GM23338 (cell line): ENCODE measurements around the gene KHDC1. TPM values are rescaled to one million over a fixed set of nuclear protein-coding genes. Genes with fewer than 3 reads are reported as not detected.

Experiments
- ATAC-seq: fragments of 200-7000 bp; cut with Tn5 transposase; 3 replicates; pipeline ENCODE4 v1.9.1; 2020
- DNase-seq: peaks from one replicate; pipeline ENCODE4 v3.0.0-alpha.2; 2015; ENCODE audit warnings: low spot score
- H2AFZ ChIP-seq: fragments of 200-600 bp; sonication (generic); 2 replicates; pipeline ENCODE4 v1.8.0; 2016; ENCODE audit warnings: antibody characterized with exemption, mild to moderate bottlenecking, moderate library complexity
- H3F3A ChIP-seq: fragments of 200-600 bp; sonication (generic); replicated peaks from 2 replicates; pipeline ENCODE4 v1.8.0; 2017; ENCODE audit warnings: antibody characterized with exemption, mixed run types, low read depth
- H3K27ac ChIP-seq: fragments of 200-600 bp; sonication (generic); 2 replicates; pipeline ENCODE4 v1.6.1; 2016; ENCODE audit warnings: low read depth
- H3K27me3 ChIP-seq: fragments of 200-600 bp; sonication (generic); 2 replicates; pipeline ENCODE4 v1.8.0; 2016; ENCODE audit warnings: mild to moderate bottlenecking, mixed run types, moderate library complexity; ENCODE audit not compliant: insufficient read depth
- H3K36me3 ChIP-seq: fragments of 200-600 bp; sonication (generic); 2 replicates; pipeline ENCODE4 v1.8.0; 2016; ENCODE audit warnings: mild to moderate bottlenecking; ENCODE audit not compliant: insufficient read depth
- H3K4me1 ChIP-seq: fragments of 200-600 bp; sonication (generic); 2 replicates; pipeline ENCODE4 v1.8.0; 2016; ENCODE audit warnings: mild to moderate bottlenecking, moderate library complexity; ENCODE audit not compliant: insufficient read depth
- H3K4me2 ChIP-seq: fragments of 200-600 bp; sonication (generic); 2 replicates; pipeline ENCODE4 v1.7.1; 2017; ENCODE audit warnings: mixed run types
- H3K4me3 ChIP-seq: fragments of 200-600 bp; sonication (generic); 2 replicates; pipeline ENCODE4 v1.6.1; 2016; ENCODE audit warnings: mixed run types
- H3K79me2 ChIP-seq: fragments of 200-600 bp; sonication (generic); replicated peaks from 2 replicates; pipeline ENCODE4 v1.8.0; 2017; ENCODE audit warnings: mild to moderate bottlenecking; ENCODE audit not compliant: insufficient read depth
- H3K9me2 ChIP-seq: fragments of 200-600 bp; sonication (generic); 2 replicates; pipeline ENCODE4 v1.8.0; 2017; ENCODE audit not compliant: insufficient read depth
- H4K20me1 ChIP-seq: fragments of 200-600 bp; sonication (generic); replicated peaks from 2 replicates; pipeline ENCODE4 v1.8.0; 2017; ENCODE audit warnings: mild to moderate bottlenecking; ENCODE audit not compliant: insufficient read depth
- H3K27ac Mint-ChIP-seq: 2 replicates; pipeline ENCODE4 v1.8.0; 2020; ENCODE audit warnings: inconsistent platforms, mild to moderate bottlenecking, moderate library complexity, mixed read lengths
- H3K27me3 Mint-ChIP-seq: 3 replicates; pipeline ENCODE4 v1.8.0; 2022; ENCODE audit warnings: low read depth, mild to moderate bottlenecking, moderate library complexity, mixed read lengths, inconsistent platforms; ENCODE audit not compliant: insufficient read depth, poor library complexity
- H3K36me3 Mint-ChIP-seq: 3 replicates; pipeline ENCODE4 v1.8.0; 2021; ENCODE audit warnings: low read depth, mild to moderate bottlenecking, inconsistent platforms, moderate library complexity, mixed read lengths
- H3K4me1 Mint-ChIP-seq: 3 replicates; pipeline ENCODE4 v1.8.0; 2020; ENCODE audit warnings: mild to moderate bottlenecking, inconsistent platforms, mixed read lengths
- H3K4me3 Mint-ChIP-seq: 3 replicates; pipeline ENCODE4 v1.8.0; 2021; ENCODE audit warnings: moderate library complexity, mild to moderate bottlenecking, inconsistent platforms, mixed read lengths
- H3K9me3 Mint-ChIP-seq: 3 replicates; pipeline ENCODE4 v1.8.0; 2020; ENCODE audit warnings: moderate library complexity, mild to moderate bottlenecking, inconsistent platforms, mixed read lengths
- CREB1 ChIP-seq: fragments of 250-450 bp; sonication (Bioruptor Pico); IDR thresholded peaks from 2 replicates; pipeline ENCODE4 v1.5.0; 2020; ENCODE audit warnings: low read depth, mild to moderate bottlenecking, moderate library complexity
- EZH2 ChIP-seq: fragments of 200-600 bp; sonication (generic); IDR thresholded peaks from one replicate; pipeline ENCODE4 v1.8.0; 2017; ENCODE audit warnings: antibody characterized with exemption, mild to moderate bottlenecking, low read depth; ENCODE audit not compliant: unreplicated experiment
- EZH2phosphoT487 ChIP-seq: fragments of 200-600 bp; sonication (generic); IDR thresholded peaks from one replicate; pipeline ENCODE4 v1.8.1; 2018; ENCODE audit warnings: antibody characterized with exemption; ENCODE audit not compliant: unreplicated experiment
- JUNB ChIP-seq: IDR thresholded peaks from one replicate; pipeline ENCODE4 v1.6.1; 2016; ENCODE audit warnings: antibody characterized with exemption; ENCODE audit not compliant: unreplicated experiment
- NANOG ChIP-seq: IDR thresholded peaks from 2 replicates; pipeline ENCODE4 v1.6.1; 2016; ENCODE audit warnings: antibody characterized with exemption, borderline replicate concordance
- POLR2AphosphoS5 ChIP-seq: IDR thresholded peaks from 2 replicates; pipeline ENCODE4 v1.6.1; 2016; ENCODE audit warnings: antibody characterized with exemption, low read depth
- STAT1 ChIP-seq: IDR thresholded peaks from one replicate; pipeline ENCODE4 v1.6.1; 2016; ENCODE audit warnings: antibody characterized with exemption; ENCODE audit not compliant: unreplicated experiment
- ZNF114 ChIP-seq: fragments of 250-450 bp; sonication (Bioruptor Pico); IDR thresholded peaks from 2 replicates; pipeline ENCODE4 v1.5.0; 2020; ENCODE audit warnings: mild to moderate bottlenecking, moderate library complexity
- ZNF331 ChIP-seq: fragments of 250-450 bp; sonication (Bioruptor Pico); IDR thresholded peaks from 2 replicates; pipeline ENCODE4 v1.5.0; 2020; ENCODE audit warnings: low read depth, mild to moderate bottlenecking, moderate library complexity
- polyA plus RNA-seq: library from polyadenylated mRNA; unstranded; fragments of >200 nt; fragmentation: Nextera tagmentation; extraction: Ambion mirVana; gene quantifications from 2 replicates; pipeline ENCODE4 v1.2.1, GENCODE V29; 2016
- total RNA-seq: library from RNA; depleted of rRNA; stranded (reverse); fragments of >200 nt; shearing (Covaris generic); gene quantifications from 2 replicates; pipeline ENCODE4 v1.2.3, GENCODE V29; 2014
- TF ChIP-seq, protein P1 (sequence below), 2 experiments: fragments of 200-600 bp in 1 of 2; sonication (generic) in 1 of 2; conservative IDR thresholded peaks; 2 replicates each; pipeline versions ENCODE4 v1.5.1 to v1.6.1; 2016 to 2017; ENCODE audit warnings: antibody characterized with exemption in 2 of 2, low read depth in 2 of 2, mild to moderate bottlenecking in 2 of 2, moderate library complexity in 1 of 2
- TF ChIP-seq, protein P2 (sequence below): IDR thresholded peaks from one replicate; pipeline ENCODE4 v1.6.1; 2018; ENCODE audit warnings: antibody characterized with exemption; ENCODE audit not compliant: unreplicated experiment
- TF ChIP-seq, protein P3 (sequence below): IDR thresholded peaks from 2 replicates; pipeline ENCODE4 v1.6.1; 2016; ENCODE audit warnings: antibody characterized with exemption
- TF ChIP-seq, protein P4 (sequence below): fragments of 250-450 bp; sonication (Bioruptor Pico); IDR thresholded peaks from 2 replicates; pipeline ENCODE4 v1.5.0; 2020; ENCODE audit warnings: mild to moderate bottlenecking, moderate library complexity

The KHDC1 gene
- total and polyA plus RNA-seq, 2 experiments from 2014 or later, result 5.6 to 6.9 TPM

DNA sequence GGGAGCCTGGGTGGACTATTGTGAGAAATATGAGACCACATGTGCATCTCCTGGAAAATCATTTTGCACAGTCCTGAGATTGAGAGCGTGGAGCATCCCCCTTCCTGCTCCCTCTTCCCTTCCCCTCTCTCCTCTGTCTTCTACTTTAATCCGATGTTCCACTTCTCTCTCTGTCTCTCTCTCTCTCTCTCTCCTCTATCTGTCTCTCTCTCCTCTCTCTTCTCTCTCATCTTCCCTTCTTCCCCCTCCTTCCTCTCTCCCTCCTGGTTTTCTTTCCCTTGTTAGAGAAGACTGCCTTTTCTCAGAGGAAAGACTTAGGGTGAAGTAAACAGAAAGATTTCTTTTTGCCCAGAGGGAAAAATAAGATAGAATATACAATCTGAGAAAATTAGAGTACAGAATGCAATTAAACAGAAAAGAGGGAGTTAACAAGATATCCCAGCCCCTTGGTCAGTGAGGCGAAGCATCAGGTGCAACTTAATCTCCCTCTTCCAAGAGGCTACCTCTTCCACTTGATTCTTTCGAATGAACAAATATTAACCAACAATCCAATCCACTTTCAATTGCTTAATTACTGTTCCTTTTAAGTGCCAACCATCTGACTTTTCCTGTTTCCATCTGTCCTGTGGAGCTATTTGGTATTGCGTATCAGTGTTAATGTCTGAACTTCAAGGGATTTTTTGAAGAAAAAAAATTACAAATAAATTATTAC, 14.6 kb downstream of the KHDC1 start:
- Mint-ChIP-seq H3K27ac (no peak overlapping the region), H3K4me3 (no peak overlapping the region)

More for the DNA sequence above, 14.6 kb downstream of the KHDC1 start:
- Histone ChIP-seq H3K4me1 (no peaks in the 10 kb centered on the region), H3K9me2 (no peaks in the 10 kb centered on the region), H3F3A (no peaks in the 10 kb centered on the region), H3K36me3 (no peaks in the 10 kb centered on the region), H3K79me2 (no peaks in the 10 kb centered on the region), H3K27ac (no peak overlapping the region), H4K20me1 (no peaks in the 10 kb centered on the region), H3K27me3 (no peaks in the 10 kb centered on the region), H3K4me2 (no peak overlapping the region), H3K4me3 (no peak overlapping the region), H2AFZ (no peak overlapping the region)
- no peaks in the 10 kb centered on the region for H3K9me3 Mint-ChIP-seq
- ATAC-seq (no peak), DNase-seq (no peak)
- no peaks in the 10 kb centered on the region for H3K36me3 Mint-ChIP-seq
- TF ChIP-seq, protein P1, sequence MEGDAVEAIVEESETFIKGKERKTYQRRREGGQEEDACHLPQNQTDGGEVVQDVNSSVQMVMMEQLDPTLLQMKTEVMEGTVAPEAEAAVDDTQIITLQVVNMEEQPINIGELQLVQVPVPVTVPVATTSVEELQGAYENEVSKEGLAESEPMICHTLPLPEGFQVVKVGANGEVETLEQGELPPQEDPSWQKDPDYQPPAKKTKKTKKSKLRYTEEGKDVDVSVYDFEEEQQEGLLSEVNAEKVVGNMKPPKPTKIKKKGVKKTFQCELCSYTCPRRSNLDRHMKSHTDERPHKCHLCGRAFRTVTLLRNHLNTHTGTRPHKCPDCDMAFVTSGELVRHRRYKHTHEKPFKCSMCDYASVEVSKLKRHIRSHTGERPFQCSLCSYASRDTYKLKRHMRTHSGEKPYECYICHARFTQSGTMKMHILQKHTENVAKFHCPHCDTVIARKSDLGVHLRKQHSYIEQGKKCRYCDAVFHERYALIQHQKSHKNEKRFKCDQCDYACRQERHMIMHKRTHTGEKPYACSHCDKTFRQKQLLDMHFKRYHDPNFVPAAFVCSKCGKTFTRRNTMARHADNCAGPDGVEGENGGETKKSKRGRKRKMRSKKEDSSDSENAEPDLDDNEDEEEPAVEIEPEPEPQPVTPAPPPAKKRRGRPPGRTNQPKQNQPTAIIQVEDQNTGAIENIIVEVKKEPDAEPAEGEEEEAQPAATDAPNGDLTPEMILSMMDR (conservative IDR thresholded peaks at IDR 0.05; ENCODE audit: low read depth in 2 of 2), result no peak
- TF ChIP-seq ZNF114 (CRISPR knock-in tag) (no peak), POLR2AphosphoS5 (no peak), EZH2 (no peak), NANOG (no peak), JUNB (no peak), CREB1 (CRISPR knock-in tag) (no peak), STAT1 (no peak), EZH2phosphoT487 (no peak), ZNF331 (CRISPR knock-in tag) (no peak)
- TF ChIP-seq, protein P2, sequence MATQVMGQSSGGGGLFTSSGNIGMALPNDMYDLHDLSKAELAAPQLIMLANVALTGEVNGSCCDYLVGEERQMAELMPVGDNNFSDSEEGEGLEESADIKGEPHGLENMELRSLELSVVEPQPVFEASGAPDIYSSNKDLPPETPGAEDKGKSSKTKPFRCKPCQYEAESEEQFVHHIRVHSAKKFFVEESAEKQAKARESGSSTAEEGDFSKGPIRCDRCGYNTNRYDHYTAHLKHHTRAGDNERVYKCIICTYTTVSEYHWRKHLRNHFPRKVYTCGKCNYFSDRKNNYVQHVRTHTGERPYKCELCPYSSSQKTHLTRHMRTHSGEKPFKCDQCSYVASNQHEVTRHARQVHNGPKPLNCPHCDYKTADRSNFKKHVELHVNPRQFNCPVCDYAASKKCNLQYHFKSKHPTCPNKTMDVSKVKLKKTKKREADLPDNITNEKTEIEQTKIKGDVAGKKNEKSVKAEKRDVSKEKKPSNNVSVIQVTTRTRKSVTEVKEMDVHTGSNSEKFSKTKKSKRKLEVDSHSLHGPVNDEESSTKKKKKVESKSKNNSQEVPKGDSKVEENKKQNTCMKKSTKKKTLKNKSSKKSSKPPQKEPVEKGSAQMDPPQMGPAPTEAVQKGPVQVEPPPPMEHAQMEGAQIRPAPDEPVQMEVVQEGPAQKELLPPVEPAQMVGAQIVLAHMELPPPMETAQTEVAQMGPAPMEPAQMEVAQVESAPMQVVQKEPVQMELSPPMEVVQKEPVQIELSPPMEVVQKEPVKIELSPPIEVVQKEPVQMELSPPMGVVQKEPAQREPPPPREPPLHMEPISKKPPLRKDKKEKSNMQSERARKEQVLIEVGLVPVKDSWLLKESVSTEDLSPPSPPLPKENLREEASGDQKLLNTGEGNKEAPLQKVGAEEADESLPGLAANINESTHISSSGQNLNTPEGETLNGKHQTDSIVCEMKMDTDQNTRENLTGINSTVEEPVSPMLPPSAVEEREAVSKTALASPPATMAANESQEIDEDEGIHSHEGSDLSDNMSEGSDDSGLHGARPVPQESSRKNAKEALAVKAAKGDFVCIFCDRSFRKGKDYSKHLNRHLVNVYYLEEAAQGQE, result no peak
- TF ChIP-seq, protein P3, sequence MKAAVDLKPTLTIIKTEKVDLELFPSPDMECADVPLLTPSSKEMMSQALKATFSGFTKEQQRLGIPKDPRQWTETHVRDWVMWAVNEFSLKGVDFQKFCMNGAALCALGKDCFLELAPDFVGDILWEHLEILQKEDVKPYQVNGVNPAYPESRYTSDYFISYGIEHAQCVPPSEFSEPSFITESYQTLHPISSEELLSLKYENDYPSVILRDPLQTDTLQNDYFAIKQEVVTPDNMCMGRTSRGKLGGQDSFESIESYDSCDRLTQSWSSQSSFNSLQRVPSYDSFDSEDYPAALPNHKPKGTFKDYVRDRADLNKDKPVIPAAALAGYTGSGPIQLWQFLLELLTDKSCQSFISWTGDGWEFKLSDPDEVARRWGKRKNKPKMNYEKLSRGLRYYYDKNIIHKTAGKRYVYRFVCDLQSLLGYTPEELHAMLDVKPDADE, result no peak
- TF ChIP-seq, protein P4, sequence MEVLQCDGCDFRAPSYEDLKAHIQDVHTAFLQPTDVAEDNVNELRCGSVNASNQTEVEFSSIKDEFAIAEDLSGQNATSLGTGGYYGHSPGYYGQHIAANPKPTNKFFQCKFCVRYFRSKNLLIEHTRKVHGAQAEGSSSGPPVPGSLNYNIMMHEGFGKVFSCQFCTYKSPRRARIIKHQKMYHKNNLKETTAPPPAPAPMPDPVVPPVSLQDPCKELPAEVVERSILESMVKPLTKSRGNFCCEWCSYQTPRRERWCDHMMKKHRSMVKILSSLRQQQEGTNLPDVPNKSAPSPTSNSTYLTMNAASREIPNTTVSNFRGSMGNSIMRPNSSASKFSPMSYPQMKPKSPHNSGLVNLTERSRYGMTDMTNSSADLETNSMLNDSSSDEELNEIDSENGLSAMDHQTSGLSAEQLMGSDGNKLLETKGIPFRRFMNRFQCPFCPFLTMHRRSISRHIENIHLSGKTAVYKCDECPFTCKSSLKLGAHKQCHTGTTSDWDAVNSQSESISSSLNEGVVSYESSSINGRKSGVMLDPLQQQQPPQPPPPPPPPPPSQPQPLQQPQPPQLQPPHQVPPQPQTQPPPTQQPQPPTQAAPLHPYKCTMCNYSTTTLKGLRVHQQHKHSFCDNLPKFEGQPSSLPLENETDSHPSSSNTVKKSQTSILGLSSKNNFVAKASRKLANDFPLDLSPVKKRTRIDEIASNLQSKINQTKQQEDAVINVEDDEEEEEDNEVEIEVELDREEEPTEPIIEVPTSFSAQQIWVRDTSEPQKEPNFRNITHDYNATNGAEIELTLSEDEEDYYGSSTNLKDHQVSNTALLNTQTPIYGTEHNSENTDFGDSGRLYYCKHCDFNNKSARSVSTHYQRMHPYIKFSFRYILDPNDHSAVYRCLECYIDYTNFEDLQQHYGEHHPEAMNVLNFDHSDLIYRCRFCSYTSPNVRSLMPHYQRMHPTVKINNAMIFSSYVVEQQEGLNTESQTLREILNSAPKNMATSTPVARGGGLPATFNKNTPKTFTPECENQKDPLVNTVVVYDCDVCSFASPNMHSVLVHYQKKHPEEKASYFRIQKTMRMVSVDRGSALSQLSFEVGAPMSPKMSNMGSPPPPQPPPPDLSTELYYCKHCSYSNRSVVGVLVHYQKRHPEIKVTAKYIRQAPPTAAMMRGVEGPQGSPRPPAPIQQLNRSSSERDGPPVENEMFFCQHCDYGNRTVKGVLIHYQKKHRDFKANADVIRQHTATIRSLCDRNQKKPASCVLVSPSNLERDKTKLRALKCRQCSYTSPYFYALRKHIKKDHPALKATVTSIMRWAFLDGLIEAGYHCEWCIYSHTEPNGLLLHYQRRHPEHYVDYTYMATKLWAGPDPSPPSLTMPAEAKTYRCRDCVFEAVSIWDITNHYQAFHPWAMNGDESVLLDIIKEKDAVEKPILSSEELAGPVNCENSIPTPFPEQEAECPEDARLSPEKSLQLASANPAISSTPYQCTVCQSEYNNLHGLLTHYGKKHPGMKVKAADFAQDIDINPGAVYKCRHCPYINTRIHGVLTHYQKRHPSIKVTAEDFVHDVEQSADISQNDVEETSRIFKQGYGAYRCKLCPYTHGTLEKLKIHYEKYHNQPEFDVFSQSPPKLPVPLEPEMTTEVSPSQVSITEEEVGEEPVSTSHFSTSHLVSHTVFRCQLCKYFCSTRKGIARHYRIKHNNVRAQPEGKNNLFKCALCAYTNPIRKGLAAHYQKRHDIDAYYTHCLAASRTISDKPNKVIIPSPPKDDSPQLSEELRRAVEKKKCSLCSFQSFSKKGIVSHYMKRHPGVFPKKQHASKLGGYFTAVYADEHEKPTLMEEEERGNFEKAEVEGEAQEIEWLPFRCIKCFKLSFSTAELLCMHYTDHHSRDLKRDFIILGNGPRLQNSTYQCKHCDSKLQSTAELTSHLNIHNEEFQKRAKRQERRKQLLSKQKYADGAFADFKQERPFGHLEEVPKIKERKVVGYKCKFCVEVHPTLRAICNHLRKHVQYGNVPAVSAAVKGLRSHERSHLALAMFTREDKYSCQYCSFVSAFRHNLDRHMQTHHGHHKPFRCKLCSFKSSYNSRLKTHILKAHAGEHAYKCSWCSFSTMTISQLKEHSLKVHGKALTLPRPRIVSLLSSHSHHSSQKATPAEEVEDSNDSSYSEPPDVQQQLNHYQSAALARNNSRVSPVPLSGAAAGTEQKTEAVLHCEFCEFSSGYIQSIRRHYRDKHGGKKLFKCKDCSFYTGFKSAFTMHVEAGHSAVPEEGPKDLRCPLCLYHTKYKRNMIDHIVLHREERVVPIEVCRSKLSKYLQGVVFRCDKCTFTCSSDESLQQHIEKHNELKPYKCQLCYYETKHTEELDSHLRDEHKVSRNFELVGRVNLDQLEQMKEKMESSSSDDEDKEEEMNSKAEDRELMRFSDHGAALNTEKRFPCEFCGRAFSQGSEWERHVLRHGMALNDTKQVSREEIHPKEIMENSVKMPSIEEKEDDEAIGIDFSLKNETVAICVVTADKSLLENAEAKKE (CRISPR knock-in tag), result no peak
- H3K27me3 Mint-ChIP-seq, result peaks cover 1% of the 10 kb centered on the region
- H3K4me1 Mint-ChIP-seq, result peaks cover 6% of the 10 kb centered on the region; the same call in 2 of the 3 replicates
